ENCODE data around the gene RNF212. TPM values are rescaled to one million over a fixed set of nuclear protein-coding genes. Genes with fewer than 3 reads are reported as not detected.

The RNF212 gene
- total RNA-seq, 1 donor = 2.8 TPM

DNA sequence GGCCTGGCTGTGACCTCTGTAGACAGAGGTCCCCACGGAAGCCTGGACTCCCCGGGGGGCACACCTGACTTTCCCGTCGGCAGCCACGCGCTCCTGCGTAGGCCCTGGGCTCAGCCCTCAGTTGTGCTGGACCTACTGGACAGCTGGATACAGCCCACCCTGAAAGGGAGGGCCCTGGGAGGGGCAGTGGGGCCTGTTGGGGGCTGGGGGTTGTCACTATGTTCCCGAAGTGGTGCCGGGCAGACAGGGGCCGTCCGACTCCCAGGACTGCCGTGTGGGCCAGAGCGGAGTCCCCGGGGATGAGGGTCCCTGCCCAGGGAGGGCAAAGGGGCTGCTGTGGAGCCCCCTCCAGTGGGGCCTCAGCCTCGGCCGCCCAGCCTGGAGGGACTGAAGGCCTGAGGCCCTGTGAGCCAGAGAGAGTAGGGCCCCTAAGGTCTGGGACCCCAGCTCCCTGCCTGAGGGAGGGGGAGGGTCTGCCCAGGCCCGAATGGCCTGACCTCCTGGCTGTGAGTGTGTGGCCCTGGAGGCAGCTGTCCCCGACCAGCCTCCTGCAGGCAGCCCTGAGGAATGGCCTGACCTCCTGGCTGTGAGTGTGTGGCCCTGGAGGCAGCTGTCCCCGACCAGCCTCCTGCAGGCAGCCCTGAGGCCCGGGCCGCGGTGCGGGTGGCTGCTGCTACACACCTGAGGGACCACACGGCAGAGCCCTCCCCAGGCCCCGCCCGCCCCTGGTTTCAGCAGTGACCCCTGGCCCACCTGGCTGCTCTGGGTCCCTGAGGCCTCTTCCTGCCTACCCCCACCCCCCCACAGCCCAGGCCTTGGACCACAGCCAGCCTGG is 76.2 kb downstream of the RNF212 start:
- no peak for DNase-seq (ENCODE audit: low read depth)
- H3K4me3 ChIP-seq (ENCODE audit: low read depth, low read length) = no peak overlapping the region

DNA sequence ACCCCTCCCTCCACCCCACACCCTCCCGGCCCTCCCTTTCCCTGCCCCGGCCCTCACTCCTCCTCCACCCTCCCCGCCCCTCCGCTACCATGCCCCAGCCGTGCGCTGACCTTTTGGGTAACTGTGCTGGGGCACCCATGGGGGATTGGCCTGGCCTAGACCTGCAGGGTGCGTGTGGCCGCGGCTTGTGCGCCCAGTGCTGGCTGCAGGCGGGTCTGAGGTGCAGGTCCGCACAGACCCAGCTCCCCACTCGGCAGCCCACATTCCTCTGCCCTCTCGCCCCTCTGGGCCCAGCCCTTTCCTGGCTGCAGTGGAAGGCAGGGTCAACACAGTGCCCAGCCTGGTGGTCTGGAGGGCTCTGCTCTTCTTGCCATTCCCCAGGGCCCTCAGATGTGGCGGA is 77.3 kb downstream of the RNF212 start:
- DNase-seq (ENCODE audit: low read depth) = no peak
- TF ChIP-seq, protein P1, sequence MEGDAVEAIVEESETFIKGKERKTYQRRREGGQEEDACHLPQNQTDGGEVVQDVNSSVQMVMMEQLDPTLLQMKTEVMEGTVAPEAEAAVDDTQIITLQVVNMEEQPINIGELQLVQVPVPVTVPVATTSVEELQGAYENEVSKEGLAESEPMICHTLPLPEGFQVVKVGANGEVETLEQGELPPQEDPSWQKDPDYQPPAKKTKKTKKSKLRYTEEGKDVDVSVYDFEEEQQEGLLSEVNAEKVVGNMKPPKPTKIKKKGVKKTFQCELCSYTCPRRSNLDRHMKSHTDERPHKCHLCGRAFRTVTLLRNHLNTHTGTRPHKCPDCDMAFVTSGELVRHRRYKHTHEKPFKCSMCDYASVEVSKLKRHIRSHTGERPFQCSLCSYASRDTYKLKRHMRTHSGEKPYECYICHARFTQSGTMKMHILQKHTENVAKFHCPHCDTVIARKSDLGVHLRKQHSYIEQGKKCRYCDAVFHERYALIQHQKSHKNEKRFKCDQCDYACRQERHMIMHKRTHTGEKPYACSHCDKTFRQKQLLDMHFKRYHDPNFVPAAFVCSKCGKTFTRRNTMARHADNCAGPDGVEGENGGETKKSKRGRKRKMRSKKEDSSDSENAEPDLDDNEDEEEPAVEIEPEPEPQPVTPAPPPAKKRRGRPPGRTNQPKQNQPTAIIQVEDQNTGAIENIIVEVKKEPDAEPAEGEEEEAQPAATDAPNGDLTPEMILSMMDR (IDR thresholded peaks at IDR 0.05; ENCODE audit: insufficient read depth, low read length) = no peak
- no peak overlapping the region for H3K4me3 ChIP-seq (ENCODE audit: low read depth, low read length)

More for the DNA sequence above, 76.2 kb downstream of the RNF212 start:
- TF ChIP-seq, protein P1 (IDR thresholded peaks at IDR 0.05; ENCODE audit: insufficient read depth, low read length) = no peak

DNA sequence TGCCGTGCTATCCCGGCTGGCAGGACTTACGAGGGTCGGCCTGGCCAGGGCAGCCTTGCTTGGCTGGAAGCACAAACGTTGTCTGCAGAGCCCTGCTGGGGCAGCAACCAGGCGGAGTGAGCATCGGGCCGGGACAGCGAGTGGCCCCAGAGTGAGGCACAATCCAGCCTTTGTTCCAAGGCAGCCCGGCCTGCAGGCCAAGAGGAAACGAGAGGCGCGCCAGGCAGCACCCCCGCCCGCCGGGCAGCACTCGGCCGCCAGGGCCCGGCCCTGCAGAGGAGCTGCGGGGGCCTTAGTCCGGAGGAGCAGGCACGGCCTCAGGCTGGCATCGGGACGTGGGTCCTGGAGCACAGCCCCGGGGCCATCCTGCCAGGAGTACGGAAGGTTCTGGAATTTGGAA is 77.9 kb downstream of the RNF212 start:
- DNase-seq (ENCODE audit: low read depth) = no peak
- TF ChIP-seq, protein P1 (IDR thresholded peaks at IDR 0.05; ENCODE audit: insufficient read depth, low read length) = no peak
- no peak overlapping the region for H3K4me3 ChIP-seq (ENCODE audit: low read depth, low read length)

DNA sequence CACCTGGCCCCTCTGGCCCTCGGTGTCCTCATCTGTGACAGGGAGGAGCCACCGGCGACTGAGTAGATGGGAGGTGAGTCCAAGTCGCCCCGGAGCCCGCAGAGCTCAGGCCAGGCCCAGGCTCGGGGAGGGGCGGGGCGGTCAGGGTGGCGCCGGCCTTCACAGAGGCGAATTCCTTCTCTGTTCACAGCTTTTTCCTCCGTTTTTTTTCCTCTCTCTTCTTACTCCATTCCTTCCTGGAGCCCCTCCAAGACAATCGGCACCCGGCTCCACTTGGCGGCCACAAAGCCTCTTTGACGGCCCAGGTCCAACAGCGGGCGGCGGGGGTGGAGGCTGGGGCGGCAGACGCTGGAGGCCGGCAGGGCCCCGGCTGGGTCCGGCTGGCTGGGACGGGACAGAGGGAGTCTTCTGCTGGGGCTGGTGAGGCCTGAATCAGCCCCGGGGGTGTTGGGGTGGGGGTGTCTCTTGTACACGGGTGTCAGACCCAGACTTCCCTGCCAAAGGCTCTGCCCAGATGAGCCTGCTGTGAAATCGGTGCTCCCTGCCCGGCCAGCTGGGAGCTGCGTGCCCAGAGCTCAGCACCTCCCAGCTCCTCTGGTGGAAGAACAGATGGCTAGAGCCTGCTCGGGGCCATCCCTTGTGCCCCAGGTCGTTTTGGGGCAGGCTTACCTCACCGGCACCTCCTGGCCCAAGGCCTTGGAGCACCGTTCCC is 79.4 kb downstream of the RNF212 start:
- peak overlapping the region; percentile 52 for H3K4me3 ChIP-seq (ENCODE audit: low read depth, low read length)
- TF ChIP-seq, protein P1 (IDR thresholded peaks at IDR 0.05; ENCODE audit: insufficient read depth, low read length) = no peak
- peak; percentile 91 for DNase-seq (ENCODE audit: low read depth)

DNA sequence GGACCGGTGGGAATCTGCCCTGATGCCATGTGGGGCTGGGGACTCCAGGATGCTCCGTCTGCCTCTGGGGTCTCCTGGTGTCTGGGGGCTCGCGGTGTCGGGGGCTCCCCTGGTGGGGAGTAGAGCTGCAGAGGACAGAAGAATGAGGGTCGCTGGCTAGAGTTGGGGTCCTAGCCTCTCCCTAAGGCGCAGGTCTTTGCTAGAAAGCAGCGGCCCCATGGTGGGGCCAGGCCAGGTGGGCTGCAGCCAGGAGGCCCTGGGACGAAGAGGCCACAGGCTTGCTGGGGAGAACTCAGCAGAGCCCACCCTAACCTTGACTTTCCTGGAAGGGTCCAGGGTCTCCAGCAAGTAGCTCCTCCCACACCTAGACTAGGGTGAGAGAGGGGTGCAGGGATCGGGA is 80.5 kb downstream of the RNF212 start:
- TF ChIP-seq, protein P1 (IDR thresholded peaks at IDR 0.05; ENCODE audit: insufficient read depth, low read length) = no peak
- no peak overlapping the region for H3K4me3 ChIP-seq (ENCODE audit: low read depth, low read length)
- no peak for DNase-seq (ENCODE audit: low read depth)

DNA sequence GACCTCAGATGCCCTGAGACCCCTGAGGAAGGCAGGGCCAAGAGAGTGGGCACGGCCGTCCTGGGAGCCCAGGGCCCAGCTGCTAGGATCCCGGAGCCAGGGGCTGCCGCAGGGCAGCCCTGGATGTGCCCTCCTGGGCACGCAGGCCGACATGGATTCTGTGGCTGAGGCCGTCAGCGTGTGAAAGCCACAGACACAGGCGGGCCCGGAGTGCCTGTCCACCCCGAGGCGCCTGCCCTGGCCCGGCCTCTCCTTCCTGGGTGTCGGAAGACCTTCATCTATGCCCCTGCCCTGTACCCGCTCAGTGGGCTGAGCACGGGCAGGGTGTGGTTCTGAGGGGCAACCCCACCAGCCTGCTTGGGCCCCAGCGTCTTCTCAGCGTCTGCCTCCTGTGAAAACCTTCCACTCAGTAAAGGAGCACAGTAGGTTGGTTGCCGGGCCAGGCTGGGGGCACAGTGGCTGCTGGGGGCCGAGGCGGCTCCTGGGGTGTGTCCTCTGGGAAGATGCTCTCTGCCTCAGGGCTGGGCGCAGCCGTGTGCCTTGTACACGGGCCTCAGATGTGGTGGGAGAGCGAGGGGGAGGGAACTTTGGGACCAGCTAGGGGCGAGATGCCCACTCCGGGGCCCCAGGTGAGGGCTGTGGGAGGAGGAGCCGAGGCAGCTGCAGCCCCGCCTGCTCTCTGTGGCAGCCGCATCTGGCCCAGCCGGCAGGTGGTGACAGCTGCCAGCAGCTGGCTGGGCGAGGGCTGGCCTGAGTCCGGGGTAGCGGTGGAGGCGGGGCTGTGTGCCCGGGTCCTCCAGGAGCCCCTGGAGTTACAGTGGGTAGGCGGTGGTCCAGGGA is 81.2 kb downstream of the RNF212 start:
- no peak overlapping the region for H3K4me3 ChIP-seq (ENCODE audit: low read depth, low read length)
- TF ChIP-seq, protein P1 (IDR thresholded peaks at IDR 0.05; ENCODE audit: insufficient read depth, low read length) = no peak

More for the DNA sequence above, 81.2 kb downstream of the RNF212 start:
- DNase-seq (ENCODE audit: low read depth) = no peak

Data from fibroblast of the aortic adventitia (primary cell).